ENCODE results near the gene SPEN. TPM values are rescaled to one million over a fixed set of nuclear protein-coding genes. Genes with fewer than 3 reads are reported as not detected.

SPEN gene
- total and polyA plus RNA-seq, 2 of the 13 experiments (the other 11 are each of a cell fraction or from before 2014, with no cell fraction given), result 4.8 to 14.0 TPM

DNA sequence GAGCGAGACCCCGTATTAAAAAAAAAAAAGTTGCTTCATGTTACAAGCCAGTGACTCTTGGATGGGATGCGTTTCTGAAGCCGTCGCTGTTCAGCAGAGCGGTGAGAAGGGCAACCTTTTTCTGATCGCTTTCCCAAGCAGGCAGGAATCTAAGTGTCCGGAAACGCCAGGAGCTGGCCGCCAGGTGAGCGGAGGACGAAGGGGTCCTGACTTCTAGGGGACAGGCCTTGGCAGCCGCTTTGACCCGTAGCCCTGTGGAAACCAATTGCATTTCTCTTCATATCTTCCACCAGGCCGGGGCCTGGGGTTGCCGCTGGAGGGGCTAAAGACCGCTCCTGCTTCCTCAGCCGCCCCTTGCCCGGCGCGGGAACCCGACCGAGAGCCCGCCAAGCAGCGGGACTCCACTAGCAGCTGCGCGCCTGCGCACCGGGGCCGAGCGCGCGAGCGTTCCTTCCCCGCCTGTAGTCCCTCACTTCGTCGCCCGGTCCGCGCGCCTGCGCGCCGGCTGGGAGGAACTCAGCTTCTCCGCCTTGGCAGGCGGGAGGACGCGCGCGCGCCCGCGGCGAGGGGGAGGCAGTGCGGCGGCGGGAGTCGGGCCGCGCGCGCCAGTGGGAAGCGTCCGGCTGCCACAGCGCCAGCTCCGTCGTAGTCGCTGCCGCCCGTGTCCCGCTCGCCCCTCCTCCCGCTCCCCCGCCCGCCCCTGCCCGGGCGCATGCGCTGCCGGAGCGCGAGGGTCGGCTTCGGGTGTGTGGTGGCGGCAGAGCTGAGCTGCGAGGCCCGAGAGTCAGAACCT, at the start of gene SPEN (continued):
- TF ChIP-seq, protein P1, sequence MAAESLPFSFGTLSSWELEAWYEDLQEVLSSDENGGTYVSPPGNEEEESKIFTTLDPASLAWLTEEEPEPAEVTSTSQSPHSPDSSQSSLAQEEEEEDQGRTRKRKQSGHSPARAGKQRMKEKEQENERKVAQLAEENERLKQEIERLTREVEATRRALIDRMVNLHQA (CRISPR knock-in tag; IDR thresholded peaks at IDR 0.05), result no peak
- no peak for TF ChIP-seq ZBTB3 (CRISPR knock-in tag; IDR thresholded peaks at IDR 0.05; ENCODE audit: borderline replicate concordance, low read depth)
- TF ChIP-seq, protein P2, sequence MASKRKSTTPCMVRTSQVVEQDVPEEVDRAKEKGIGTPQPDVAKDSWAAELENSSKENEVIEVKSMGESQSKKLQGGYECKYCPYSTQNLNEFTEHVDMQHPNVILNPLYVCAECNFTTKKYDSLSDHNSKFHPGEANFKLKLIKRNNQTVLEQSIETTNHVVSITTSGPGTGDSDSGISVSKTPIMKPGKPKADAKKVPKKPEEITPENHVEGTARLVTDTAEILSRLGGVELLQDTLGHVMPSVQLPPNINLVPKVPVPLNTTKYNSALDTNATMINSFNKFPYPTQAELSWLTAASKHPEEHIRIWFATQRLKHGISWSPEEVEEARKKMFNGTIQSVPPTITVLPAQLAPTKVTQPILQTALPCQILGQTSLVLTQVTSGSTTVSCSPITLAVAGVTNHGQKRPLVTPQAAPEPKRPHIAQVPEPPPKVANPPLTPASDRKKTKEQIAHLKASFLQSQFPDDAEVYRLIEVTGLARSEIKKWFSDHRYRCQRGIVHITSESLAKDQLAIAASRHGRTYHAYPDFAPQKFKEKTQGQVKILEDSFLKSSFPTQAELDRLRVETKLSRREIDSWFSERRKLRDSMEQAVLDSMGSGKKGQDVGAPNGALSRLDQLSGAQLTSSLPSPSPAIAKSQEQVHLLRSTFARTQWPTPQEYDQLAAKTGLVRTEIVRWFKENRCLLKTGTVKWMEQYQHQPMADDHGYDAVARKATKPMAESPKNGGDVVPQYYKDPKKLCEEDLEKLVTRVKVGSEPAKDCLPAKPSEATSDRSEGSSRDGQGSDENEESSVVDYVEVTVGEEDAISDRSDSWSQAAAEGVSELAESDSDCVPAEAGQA (IDR thresholded peaks at IDR 0.05; ENCODE audit: low read depth), result no peak
- TF ChIP-seq, protein P2 (CRISPR knock-in tag; IDR thresholded peaks at IDR 0.05; ENCODE audit: borderline replicate concordance), result no peak
- peak; percentile 98 for TF ChIP-seq ZNF121 (CRISPR knock-in tag; IDR thresholded peaks at IDR 0.05)
- TF ChIP-seq, protein P3, sequence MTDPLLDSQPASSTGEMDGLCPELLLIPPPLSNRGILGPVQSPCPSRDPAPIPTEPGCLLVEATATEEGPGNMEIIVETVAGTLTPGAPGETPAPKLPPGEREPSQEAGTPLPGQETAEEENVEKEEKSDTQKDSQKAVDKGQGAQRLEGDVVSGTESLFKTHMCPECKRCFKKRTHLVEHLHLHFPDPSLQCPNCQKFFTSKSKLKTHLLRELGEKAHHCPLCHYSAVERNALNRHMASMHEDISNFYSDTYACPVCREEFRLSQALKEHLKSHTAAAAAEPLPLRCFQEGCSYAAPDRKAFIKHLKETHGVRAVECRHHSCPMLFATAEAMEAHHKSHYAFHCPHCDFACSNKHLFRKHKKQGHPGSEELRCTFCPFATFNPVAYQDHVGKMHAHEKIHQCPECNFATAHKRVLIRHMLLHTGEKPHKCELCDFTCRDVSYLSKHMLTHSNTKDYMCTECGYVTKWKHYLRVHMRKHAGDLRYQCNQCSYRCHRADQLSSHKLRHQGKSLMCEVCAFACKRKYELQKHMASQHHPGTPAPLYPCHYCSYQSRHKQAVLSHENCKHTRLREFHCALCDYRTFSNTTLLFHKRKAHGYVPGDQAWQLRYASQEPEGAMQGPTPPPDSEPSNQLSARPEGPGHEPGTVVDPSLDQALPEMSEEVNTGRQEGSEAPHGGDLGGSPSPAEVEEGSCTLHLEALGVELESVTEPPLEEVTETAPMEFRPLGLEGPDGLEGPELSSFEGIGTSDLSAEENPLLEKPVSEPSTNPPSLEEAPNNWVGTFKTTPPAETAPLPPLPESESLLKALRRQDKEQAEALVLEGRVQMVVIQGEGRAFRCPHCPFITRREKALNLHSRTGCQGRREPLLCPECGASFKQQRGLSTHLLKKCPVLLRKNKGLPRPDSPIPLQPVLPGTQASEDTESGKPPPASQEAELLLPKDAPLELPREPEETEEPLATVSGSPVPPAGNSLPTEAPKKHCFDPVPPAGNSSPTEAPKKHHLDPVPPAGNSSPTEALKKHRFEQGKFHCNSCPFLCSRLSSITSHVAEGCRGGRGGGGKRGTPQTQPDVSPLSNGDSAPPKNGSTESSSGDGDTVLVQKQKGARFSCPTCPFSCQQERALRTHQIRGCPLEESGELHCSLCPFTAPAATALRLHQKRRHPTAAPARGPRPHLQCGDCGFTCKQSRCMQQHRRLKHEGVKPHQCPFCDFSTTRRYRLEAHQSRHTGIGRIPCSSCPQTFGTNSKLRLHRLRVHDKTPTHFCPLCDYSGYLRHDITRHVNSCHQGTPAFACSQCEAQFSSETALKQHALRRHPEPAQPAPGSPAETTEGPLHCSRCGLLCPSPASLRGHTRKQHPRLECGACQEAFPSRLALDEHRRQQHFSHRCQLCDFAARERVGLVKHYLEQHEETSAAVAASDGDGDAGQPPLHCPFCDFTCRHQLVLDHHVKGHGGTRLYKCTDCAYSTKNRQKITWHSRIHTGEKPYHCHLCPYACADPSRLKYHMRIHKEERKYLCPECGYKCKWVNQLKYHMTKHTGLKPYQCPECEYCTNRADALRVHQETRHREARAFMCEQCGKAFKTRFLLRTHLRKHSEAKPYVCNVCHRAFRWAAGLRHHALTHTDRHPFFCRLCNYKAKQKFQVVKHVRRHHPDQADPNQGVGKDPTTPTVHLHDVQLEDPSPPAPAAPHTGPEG (CRISPR knock-in tag; IDR thresholded peaks at IDR 0.05), result 0 out of 2 replicates have a peak, but pooled peaks have one; percentile 6
- no peak for TF ChIP-seq CEBPB (IDR thresholded peaks at IDR 0.05; ENCODE audit: borderline replicate concordance, low read depth, low read length)
- peak; percentile 26; the same call in 1 of the 2 replicates for TF ChIP-seq EEA1 (CRISPR knock-in tag; IDR thresholded peaks at IDR 0.05; ENCODE audit: borderline replicate concordance)
- TF ChIP-seq ZNF652 (CRISPR knock-in tag; IDR thresholded peaks at IDR 0.05; ENCODE audit: borderline replicate concordance, low read depth), result no peak
- TF ChIP-seq NFIC (IDR thresholded peaks at IDR 0.05; ENCODE audit: low read length), result no peak
- no peak for TF ChIP-seq ZNF205 (CRISPR knock-in tag; IDR thresholded peaks at IDR 0.05)
- TF ChIP-seq SMAD1 (CRISPR knock-in tag; IDR thresholded peaks at IDR 0.05; ENCODE audit: borderline replicate concordance, low read depth), result no peak
- peak; percentile 65 for TF ChIP-seq ETV5 (CRISPR knock-in tag; IDR thresholded peaks at IDR 0.05; ENCODE audit: borderline replicate concordance)
- no peak for TF ChIP-seq NR2F1 (CRISPR knock-in tag; IDR thresholded peaks at IDR 0.05)
- TF ChIP-seq, protein P4, sequence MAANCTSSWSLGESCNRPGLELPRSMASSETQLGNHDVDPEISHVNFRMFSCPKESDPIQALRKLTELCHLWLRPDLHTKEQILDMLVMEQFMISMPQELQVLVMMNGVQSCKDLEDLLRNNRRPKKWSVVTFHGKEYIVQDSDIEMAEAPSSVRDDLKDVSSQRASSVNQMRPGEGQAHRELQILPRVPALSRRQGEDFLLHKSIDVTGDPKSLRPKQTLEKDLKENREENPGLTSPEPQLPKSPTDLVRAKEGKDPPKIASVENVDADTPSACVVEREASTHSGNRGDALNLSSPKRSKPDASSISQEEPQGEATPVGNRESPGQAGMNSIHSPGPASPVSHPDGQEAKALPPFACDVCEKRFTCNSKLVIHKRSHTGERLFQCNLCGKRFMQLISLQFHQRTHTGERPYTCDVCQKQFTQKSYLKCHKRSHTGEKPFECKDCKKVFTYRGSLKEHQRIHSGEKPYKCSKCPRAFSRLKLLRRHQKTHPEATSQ (CRISPR knock-in tag; IDR thresholded peaks at IDR 0.05; ENCODE audit: borderline replicate concordance), result 0 out of 2 replicates have a peak, but pooled peaks have one; percentile 8
